Cerebellar cortex (tissue), 1 donor: ENCODE results near the gene UBL3.
A peak's percentile ranks its signal among the peaks of the same experiment; 100 is the strongest.

Source experiments
- DNase-seq: peaks from one replicate; pipeline ENCODE4 v3.0.0-alpha.2; 2015; ENCODE audit warnings: low spot score

UBL3 gene

GRCh38 chr13:29758531-29759114, 91.8 kb downstream of the UBL3 start:
- no peak for DNase-seq

- no peak for DNase-seq
Measured at GRCh38 chr13:29756506-29756905, 93.9 kb downstream of the UBL3 start.

DNA sequence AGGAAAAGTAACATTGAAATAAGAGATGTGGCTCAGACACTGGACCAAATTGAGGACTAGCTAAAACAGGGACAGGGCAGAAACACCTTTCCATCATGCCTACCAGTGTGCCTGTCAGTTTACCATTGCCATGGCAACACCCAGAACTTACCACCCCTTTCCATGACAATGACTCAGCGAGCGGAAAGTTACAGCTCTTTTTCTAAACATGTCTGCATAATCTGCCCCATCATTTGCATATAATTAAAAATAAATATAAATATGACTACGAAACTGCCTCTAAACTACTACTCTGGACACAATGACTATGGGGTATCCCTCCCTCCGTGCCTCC, 96.0 kb downstream of the UBL3 start:
- no peak for DNase-seq

DNA sequence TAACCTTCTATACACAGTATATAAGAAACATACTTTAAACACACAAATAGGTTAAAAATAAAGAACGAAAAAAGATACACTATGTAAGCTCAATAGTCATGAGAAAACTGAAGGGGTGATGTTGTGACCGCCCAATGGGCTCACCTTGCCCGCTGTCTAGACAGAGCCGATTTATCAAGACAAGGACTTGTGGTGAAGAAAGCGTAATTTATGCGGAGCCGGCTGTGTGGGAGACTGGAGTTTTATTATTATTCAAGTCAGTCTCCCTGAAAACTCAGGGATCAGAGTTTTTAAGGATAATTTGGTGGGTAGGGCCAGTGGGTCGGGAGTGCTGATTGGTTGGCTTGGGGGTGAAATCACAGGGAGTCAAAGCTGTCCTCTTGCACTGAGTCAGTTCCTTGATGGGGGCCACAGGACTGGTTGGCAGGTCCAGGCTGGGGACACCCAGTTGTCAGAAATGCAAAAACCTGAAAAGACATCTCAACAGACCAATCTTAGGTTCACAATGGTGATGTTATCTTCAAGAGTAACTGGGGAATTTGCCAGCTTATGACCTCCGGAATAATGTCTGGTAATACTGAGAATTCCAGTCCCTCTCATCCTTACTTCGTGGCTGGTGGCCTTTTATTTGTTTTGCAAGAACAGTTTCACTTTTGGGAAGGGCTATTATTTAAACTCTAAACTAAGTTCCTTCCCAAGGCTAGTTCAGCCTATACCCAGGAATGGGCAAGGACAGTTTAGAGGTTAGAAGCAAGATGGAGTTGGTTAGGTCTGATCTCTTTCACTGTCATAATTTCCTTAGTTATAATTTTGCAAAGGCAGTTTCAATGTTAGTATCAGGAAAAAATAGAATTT, 96.6 kb downstream of the UBL3 start:
- DNase-seq: no peak

DNA sequence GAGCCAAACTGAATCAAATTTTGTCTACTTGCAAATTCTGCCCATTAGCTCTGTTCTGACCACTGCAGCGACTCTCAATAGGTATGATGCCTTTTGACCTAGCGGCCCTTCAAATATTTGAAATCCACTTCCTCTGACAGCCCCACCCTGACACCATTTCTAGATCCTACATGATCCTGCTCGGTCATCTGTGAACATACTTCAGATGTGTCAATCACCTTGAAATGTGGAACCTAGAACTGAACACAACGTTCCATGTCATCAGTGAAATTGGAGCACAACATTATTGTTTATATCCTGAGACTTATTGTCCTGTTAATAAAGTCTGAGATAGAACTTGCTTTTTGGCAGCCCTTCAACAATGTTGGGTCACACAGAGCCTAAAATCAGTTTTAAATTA, 98.2 kb downstream of the UBL3 start:
- no peak for DNase-seq

DNA sequence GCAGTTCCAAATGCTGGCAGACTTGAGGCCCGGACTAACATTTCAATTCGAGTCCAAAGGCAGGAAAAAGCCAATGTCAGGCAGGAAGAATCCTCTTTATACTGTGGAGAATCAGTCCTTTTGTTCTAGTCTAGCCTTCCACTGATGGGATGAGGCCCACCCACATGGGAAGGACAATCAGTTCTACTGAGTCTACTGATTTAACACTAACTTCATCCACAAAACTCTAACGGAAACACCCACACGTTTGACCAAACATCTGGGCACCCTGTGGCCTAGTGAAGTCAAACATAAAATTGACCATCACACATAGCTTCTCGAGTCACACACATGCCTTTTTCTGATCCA, 100.3 kb downstream of the UBL3 start:
- DNase-seq: no peak

DNA sequence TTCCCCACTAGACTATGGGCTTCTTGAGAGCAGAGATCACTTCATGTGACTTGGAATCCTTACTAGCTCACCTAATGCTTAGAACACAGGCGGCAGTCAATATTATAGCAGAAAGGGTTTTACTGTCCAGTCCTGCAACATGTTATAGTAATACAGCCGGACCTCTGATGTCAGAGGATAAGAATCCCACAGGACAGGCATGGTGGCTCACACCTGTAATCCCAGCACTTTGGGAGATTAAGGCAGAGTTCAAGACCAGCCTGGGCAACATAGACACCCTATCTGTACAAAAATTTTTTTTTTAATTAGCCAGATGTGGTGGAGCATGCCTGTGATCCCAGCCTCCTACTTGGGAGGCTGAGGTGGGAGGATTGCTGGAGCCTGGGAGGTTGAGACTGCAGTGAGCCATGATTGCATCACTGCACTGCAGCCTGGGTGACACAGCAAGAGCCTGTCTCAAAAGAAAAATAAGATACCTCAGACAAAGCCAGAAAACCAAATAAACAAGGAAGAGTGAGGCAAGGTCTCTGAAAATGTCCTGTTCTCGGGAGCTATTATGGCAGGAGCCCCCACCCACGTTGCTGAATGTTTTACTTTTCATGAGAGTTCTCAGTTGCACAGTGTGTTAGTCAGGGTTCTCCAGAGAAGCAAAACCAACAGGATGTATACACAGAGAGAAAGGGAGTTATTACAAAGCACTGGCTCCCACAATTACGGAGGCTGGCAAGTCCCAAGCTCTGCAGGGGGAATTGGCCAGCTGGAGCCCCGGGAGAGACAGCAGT, 100.8 kb downstream of the UBL3 start:
- no peak for DNase-seq

GRCh38 chr13:29748097-29748496, 102.3 kb downstream of the UBL3 start:
- no peak for DNase-seq

DNA sequence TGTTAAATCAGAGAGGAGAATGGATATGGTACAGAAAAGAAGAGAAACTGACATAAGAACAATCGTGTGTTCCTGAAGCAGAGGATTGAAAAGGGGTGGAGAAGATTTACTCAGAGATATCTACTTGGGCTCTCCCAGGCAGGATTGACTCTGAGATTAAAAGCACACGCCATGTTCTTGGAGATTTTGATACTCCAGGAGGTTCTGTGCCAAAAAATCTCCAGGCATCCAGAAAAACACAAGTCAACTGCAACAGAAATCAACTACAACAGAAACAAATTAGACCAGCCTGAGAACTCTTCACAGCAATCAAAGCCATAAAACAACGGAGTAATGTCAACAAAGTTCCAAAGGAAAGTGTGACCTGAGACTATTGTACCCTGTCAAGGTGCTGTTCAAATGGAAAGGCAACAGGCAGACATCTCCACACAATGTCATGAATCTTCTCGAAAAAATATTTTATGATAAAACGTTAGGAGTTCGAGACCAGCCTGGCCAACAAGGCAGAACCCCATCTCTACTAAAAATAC, 104.2 kb downstream of the UBL3 start:
- DNase-seq: no peak

DNA sequence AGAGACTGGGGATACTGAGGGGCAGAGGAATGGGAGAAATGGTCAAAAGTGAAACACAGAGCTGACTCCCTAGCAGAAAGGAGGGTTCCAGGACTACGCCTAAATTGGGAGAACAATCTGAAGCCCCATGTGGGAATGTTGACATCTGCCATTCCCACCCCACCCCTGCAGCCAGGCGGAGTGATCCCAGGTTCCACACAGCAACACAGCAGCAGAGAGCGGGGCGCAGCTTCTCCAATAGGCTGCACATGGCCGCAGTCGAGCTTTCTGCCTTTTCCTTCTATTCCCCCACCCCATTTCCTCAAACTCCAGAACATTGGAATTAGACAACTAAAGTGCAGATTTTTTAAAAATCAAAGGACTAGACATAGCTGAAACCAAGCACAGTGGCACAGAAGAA, 104.7 kb downstream of the UBL3 start:
- DNase-seq: no peak

- DNase-seq: peak; percentile 20
Measured at GRCh38 chr13:29743201-29743786, 107.1 kb downstream of the UBL3 start.

DNA sequence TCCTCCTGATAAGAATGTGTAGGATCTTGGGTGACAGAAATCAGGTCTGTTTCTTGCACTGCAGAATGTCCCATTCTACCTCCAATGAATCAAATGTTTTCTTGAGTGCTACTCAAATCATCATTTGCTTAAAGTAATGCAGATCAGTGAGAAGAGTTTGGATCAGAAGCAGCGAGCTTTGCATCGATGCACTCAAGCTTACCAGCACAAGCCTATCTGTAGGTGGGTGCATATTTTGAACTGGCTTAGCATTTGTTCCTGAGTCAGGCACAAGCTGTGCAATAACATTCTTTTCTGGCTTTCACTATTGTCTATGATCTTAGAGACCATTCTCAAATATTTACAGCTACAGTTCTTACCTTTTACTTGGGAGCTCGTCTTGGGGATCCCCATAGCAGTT, 109.5 kb downstream of the UBL3 start:
- DNase-seq: no peak

DNA sequence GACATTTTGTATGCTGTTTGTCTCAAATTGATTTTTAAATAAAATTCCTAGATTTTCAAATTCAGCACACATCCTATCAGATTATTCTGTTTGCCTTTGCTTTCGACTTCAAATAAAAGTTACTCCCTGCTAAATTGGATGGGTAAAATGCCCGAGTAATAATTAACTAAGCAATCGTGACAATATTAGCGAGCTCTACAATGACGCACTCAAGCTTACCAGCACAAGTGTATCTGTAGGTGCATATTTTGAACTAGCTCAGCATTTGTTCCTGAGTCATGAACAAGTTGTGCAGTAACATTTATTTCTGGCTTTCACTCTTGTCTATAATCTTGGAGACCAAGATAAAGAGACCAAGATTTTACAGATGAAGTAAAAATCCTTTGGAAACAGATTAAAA, 113.4 kb downstream of the UBL3 start:
- no peak for DNase-seq

DNA sequence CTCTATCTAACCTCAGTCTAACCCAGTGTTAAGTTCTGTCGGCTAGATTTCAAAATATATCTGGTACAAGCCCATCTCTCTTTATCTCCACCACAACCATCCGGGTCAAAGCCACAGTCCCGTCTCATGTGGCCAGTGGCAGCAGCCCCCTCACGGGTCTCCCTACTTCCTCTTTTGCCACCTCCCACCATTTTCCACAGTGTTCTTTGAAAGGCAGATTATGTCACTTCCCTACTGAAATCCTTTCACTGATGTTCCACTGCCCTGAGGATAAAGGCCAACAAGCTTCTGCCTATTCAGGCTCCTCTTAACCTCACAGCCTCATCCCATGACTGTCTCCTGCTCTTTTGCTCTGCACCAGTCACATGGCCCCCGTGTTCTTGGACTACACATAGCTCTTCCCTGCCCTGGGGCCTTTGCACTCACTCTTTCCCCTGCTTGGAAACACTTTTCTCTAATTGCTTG, 117.2 kb downstream of the UBL3 start:
- DNase-seq: no peak

- no peak for DNase-seq
Measured at GRCh38 chr13:29730253-29730652, 120.2 kb downstream of the UBL3 start.

DNA sequence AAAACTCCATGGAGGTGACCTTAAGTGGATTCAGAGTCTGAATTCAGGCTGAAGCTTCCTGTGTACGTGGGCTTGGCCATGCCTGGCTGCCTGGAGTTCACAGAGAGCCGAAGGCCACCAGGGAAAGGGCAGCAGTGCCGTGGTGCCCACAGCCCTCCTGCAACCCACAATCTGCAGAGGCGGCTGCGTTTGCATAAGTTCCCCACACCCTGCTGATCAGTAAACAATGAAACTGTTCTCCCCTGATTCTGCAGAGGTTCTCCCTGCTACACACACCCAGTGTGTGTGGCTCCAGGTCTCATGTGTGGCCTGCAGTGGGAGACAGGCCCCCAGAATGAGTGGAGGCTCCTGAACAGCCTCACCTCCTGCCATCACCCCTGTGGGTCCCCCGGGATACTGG, 128.0 kb downstream of the UBL3 start:
- DNase-seq: no peak

DNA sequence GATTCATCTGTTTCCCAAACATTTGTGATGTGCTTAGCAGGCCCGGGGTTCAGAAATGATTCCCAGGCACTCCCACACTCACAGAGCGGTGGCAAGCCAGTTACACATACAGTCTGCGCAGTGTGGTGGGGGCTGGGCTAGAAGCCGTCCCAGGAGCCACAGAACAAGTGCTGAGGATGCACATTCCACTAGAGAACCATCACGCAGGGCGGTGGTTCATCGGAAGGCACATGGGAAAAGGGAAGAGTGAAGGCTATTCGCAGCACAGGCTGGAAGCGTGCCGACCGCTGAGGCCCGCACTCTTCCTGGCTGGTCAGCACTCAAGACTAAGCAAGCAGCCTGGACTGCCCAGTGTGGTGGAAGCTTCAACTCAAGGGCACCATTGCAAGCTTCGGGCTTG, 128.7 kb downstream of the UBL3 start:
- no peak for DNase-seq

DNA sequence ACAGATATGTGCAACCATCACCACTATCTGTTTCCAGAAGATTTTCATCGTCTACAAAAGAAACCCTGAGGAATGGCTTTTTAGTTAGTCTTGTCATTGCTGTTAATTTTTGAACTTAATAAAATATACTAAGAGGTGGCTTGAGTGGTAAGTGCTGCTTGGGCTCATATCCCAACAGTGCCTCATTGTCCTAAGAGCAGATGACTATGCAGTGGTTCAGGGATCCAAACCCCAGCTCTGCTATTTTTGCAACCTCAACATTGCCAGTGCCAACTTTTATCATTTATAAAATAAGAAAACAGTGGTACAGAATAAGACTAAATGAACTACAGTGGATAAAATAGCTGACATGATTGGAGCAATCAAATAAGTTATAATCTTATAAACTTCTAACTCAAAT, 131.7 kb downstream of the UBL3 start:
- no peak for DNase-seq

GRCh38 chr13:29716493-29716892, 133.9 kb downstream of the UBL3 start:
- DNase-seq: no peak
